Activated T-helper 17 cell treated with anti-CD3 and anti-CD28 coated beads, Interleukin-2, amount 50 U/mL, for 72 hours (primary cell): ENCODE results near the gene AKAIN1. TPM values are rescaled to one million over a fixed set of nuclear protein-coding genes. Genes with fewer than 3 reads are reported as not detected.

Experiments used
- ATAC-seq: fragments of 150-1000 bp; cut with Tn5 transposase; replicated peaks from 2 replicates; pipeline ENCODE4 v1.10.0; 2021; ENCODE audit warnings: mild to moderate bottlenecking, moderate library complexity
- H3K27ac Mint-ChIP-seq: one replicate; pipeline ENCODE4 v1.8.0; 2022; ENCODE audit warnings: mixed read lengths
- H3K27me3 Mint-ChIP-seq: one replicate; pipeline ENCODE4 v1.8.0; 2022; ENCODE audit warnings: mixed read lengths
- H3K36me3 Mint-ChIP-seq: one replicate; pipeline ENCODE4 v1.8.0; 2022; ENCODE audit warnings: low read depth, mild to moderate bottlenecking, mixed read lengths
- H3K4me1 Mint-ChIP-seq: one replicate; pipeline ENCODE4 v1.8.0; 2022; ENCODE audit warnings: mixed read lengths
- H3K4me3 Mint-ChIP-seq: one replicate; pipeline ENCODE4 v1.8.0; 2022; ENCODE audit warnings: mild to moderate bottlenecking, mixed read lengths
- H3K9me3 Mint-ChIP-seq: one replicate; pipeline ENCODE4 v1.8.0; 2022; ENCODE audit warnings: mixed read lengths
- total RNA-seq, 2 donors: library from RNA; stranded (reverse); gene quantifications; one replicate each; pipeline ENCODE4 v1.2.3, GENCODE V29; 2022

Gene AKAIN1
- total RNA-seq, 2 donors from 2014 or later, result not detected

DNA sequence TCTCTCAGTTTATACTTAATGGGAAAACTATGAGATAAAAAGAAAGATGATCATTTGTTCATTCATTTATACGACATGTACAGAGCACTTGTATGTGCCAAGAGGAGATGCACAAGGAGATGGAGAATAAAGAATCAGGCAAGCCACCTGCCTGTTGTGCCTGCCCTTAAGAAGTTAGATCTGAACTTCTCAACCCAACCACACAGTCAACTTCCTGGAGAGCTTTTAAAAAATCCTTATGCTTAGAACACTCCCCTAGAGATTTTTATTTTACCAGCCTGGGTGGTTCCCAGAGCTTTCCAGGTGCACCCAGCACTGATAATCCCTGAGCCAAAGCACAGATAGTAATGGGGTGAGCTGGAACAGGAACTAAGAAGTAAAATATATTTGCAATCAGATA, 18.5 kb downstream of the AKAIN1 start:
- peaks cover 11% of the 10 kb centered on the region for H3K27me3 Mint-ChIP-seq
- no peaks in the 10 kb centered on the region for H3K9me3 Mint-ChIP-seq
- H3K36me3 Mint-ChIP-seq, result no peaks in the 10 kb centered on the region
- H3K27ac Mint-ChIP-seq, result no peak overlapping the region
- no peaks in the 10 kb centered on the region for H3K4me1 Mint-ChIP-seq
- ATAC-seq, result no peak
- H3K4me3 Mint-ChIP-seq, result no peak overlapping the region

- no peak overlapping the region for H3K4me3 Mint-ChIP-seq
- no peak for ATAC-seq
- H3K9me3 Mint-ChIP-seq, result peaks cover 5% of the 10 kb centered on the region
- no peaks in the 10 kb centered on the region for H3K36me3 Mint-ChIP-seq
- peaks cover 10% of the 10 kb centered on the region for H3K27me3 Mint-ChIP-seq
- no peaks in the 10 kb centered on the region for H3K4me1 Mint-ChIP-seq
- no peak overlapping the region for H3K27ac Mint-ChIP-seq
Measured at GRCh38 chr18:5175378-5175777, 21.7 kb downstream of the AKAIN1 start.

DNA sequence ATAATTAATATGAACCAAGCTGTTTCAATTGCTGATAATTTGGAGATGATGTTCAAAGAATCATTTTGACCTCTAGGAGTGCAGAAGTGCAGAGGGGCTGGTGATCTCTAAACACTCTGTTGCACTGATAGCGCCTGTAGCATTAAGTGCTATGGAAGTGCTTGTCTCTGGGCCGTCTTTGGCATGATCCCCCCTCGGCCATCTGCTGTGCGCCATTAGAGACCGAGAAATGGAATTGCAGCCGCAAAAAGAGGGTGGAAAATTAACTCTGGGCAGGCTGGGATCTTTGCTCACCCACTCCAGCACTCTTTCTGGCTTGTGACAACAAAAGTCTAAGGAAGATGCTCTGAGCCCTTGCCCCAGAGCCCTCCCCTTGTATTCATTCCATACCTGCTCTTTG, 23.4 kb downstream of the AKAIN1 start:
- Mint-ChIP-seq H3K4me1 (no peaks in the 10 kb centered on the region), H3K9me3 (peaks cover 5% of the 10 kb centered on the region), H3K36me3 (no peaks in the 10 kb centered on the region), H3K27me3 (peaks cover 6% of the 10 kb centered on the region), H3K27ac (no peak overlapping the region), H3K4me3 (no peak overlapping the region)
- ATAC-seq, result no peak

GRCh38 chr18:5173236-5173635, 23.8 kb downstream of the AKAIN1 start:
- no peak for ATAC-seq

DNA sequence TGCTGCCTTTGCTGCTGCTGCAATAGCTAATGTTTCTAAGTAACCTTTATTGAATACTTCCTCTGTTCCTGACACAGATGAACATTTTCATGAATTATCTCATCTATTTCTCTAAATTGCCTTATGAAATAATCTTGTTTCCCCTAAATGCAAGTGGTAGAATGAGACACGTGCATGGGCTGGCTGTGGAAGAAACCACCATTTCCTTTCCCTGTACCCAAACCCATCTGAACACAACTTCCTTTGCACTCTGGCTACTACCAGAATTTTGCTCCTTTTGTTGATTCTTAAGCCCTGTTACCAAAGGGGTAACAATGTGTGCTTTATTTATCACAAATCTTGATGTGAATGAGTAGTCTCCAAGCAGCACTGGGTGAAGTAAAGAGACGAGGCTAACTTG, 29.2 kb downstream of the AKAIN1 start:
- H3K4me3 Mint-ChIP-seq, result no peak overlapping the region
- H3K27me3 Mint-ChIP-seq, result peaks cover 2% of the 10 kb centered on the region
- peaks cover 5% of the 10 kb centered on the region for H3K9me3 Mint-ChIP-seq
- no peak overlapping the region for H3K27ac Mint-ChIP-seq
- no peaks in the 10 kb centered on the region for H3K36me3 Mint-ChIP-seq
- ATAC-seq, result no peak
- H3K4me1 Mint-ChIP-seq, result peaks cover 10% of the 10 kb centered on the region

More at GRCh38 chr18:5173236-5173635, 23.8 kb downstream of the AKAIN1 start:
- Mint-ChIP-seq H3K9me3 (peaks cover 5% of the 10 kb centered on the region), H3K27ac (no peak overlapping the region), H3K4me3 (no peak overlapping the region), H3K36me3 (no peaks in the 10 kb centered on the region), H3K27me3 (peaks cover 5% of the 10 kb centered on the region), H3K4me1 (no peaks in the 10 kb centered on the region)

GRCh38 chr18:5166606-5167280, 30.3 kb downstream of the AKAIN1 start:
- no peaks in the 10 kb centered on the region for H3K36me3 Mint-ChIP-seq
- H3K9me3 Mint-ChIP-seq, result peaks cover 3% of the 10 kb centered on the region
- H3K4me3 Mint-ChIP-seq, result no peak overlapping the region
- H3K27ac Mint-ChIP-seq, result no peak overlapping the region
- H3K4me1 Mint-ChIP-seq, result peaks cover 10% of the 10 kb centered on the region
- H3K27me3 Mint-ChIP-seq, result peaks cover 2% of the 10 kb centered on the region
- ATAC-seq, result no peak

- peaks cover 10% of the 10 kb centered on the region for H3K4me1 Mint-ChIP-seq
- no peak overlapping the region for H3K27ac Mint-ChIP-seq
- ATAC-seq, result no peak
- H3K9me3 Mint-ChIP-seq, result no peaks in the 10 kb centered on the region
- H3K4me3 Mint-ChIP-seq, result no peak overlapping the region
- H3K36me3 Mint-ChIP-seq, result no peaks in the 10 kb centered on the region
- H3K27me3 Mint-ChIP-seq, result no peaks in the 10 kb centered on the region
Measured at GRCh38 chr18:5164903-5165302, 32.2 kb downstream of the AKAIN1 start.

DNA sequence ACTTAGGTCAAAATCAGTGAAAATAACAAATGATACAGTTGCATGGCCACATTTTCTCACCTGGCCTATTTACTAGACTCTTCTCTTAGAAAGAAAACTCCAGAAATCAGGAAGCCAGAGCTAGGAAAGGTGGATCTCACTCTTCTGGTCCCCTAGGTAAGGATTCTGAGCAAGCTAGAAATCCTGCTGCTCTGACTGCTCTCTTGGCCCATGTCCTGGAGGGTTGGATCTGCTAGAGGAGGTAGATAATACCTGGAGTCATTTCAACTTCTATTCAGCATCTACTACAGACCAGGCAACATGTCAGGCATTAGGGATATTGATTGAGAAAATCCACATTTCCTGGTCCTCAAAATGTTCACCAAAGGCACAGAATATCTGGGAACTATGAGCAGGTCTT, 34.9 kb downstream of the AKAIN1 start:
- Mint-ChIP-seq H3K36me3 (no peaks in the 10 kb centered on the region), H3K27ac (no peak overlapping the region), H3K27me3 (no peaks in the 10 kb centered on the region), H3K4me3 (no peak overlapping the region), H3K9me3 (no peaks in the 10 kb centered on the region), H3K4me1 (peaks cover 5% of the 10 kb centered on the region)
- ATAC-seq, result no peak

DNA sequence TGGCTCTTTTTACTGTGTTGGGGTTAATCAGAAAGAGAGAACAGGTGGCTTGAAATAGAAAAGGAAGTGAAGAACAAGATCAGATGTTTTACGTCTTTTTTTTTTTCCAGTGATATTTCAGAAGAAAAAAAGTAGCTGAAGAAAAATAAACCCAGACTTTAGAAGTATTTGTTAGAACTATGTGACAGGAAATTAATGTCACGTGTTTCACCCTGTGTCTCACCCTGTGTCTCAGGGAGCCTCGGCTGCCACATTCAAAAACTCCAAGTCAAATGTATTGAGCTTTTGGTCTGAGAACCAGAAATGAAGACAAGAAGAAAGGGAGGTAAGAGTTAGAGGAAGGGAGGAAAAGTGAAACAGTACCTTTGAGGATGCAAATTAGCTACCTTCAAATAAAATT, 38.0 kb downstream of the AKAIN1 start:
- no peaks in the 10 kb centered on the region for H3K27me3 Mint-ChIP-seq
- H3K4me1 Mint-ChIP-seq, result no peaks in the 10 kb centered on the region
- no peaks in the 10 kb centered on the region for H3K9me3 Mint-ChIP-seq
- ATAC-seq, result no peak
- H3K27ac Mint-ChIP-seq, result no peak overlapping the region
- no peaks in the 10 kb centered on the region for H3K36me3 Mint-ChIP-seq
- no peak overlapping the region for H3K4me3 Mint-ChIP-seq

- H3K9me3 Mint-ChIP-seq, result no peaks in the 10 kb centered on the region
- H3K4me3 Mint-ChIP-seq, result no peak overlapping the region
- H3K27me3 Mint-ChIP-seq, result no peaks in the 10 kb centered on the region
- H3K27ac Mint-ChIP-seq, result no peak overlapping the region
- H3K36me3 Mint-ChIP-seq, result no peaks in the 10 kb centered on the region
- H3K4me1 Mint-ChIP-seq, result no peaks in the 10 kb centered on the region
- ATAC-seq, result no peak
Measured at GRCh38 chr18:5158587-5158986, 38.5 kb downstream of the AKAIN1 start.

- no peak for ATAC-seq
- no peaks in the 10 kb centered on the region for H3K4me1 Mint-ChIP-seq
- H3K27ac Mint-ChIP-seq, result no peak overlapping the region
- H3K27me3 Mint-ChIP-seq, result no peaks in the 10 kb centered on the region
- H3K9me3 Mint-ChIP-seq, result no peaks in the 10 kb centered on the region
- no peak overlapping the region for H3K4me3 Mint-ChIP-seq
- no peaks in the 10 kb centered on the region for H3K36me3 Mint-ChIP-seq
Measured at GRCh38 chr18:5158172-5158571, 38.9 kb downstream of the AKAIN1 start.

- H3K27ac Mint-ChIP-seq, result no peak overlapping the region
- H3K27me3 Mint-ChIP-seq, result no peaks in the 10 kb centered on the region
- H3K4me1 Mint-ChIP-seq, result no peaks in the 10 kb centered on the region
- no peak overlapping the region for H3K4me3 Mint-ChIP-seq
- no peaks in the 10 kb centered on the region for H3K36me3 Mint-ChIP-seq
- H3K9me3 Mint-ChIP-seq, result no peaks in the 10 kb centered on the region
- ATAC-seq, result no peak
Measured at GRCh38 chr18:5155907-5156287, 41.2 kb downstream of the AKAIN1 start.

GRCh38 chr18:5155218-5155906, 41.7 kb downstream of the AKAIN1 start:
- H3K4me1 Mint-ChIP-seq, result no peaks in the 10 kb centered on the region
- no peaks in the 10 kb centered on the region for H3K36me3 Mint-ChIP-seq
- no peak overlapping the region for H3K4me3 Mint-ChIP-seq
- no peaks in the 10 kb centered on the region for H3K9me3 Mint-ChIP-seq
- H3K27ac Mint-ChIP-seq, result no peak overlapping the region
- no peak for ATAC-seq
- peaks cover 3% of the 10 kb centered on the region for H3K27me3 Mint-ChIP-seq

DNA sequence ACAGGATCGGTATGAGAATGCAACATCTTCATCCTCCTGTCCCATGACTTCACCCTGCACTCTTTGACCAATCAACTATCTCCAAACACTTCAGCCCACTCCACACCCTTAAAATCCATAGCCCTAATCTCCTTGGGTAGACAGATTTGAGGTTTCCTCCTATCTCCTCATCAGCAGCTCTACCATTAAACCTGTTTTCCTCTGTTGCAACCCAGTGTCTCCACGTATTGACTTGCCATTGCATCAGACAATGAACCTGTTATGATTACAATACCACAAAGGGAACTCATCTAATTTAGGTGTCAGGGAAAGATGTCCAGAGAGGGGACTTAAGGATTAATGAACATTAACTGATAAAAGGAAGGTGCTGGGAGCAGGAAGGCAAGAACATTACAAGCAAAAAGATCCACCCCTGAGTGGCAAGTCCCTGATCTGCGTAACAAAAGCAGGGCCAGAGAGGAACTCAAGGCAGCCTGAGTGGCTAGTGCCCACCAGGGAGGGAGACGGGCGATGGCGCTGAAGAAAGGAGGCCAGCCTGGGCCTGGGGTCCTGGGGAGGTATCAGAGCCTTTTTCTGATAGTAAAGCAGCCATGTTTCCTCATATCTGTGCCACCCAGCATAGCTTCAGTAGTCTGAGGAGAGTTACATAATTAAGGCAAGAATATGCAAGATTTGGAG, 44.6 kb downstream of the AKAIN1 start:
- H3K4me1 Mint-ChIP-seq, result no peaks in the 10 kb centered on the region
- no peak for ATAC-seq
- H3K36me3 Mint-ChIP-seq, result no peaks in the 10 kb centered on the region
- H3K27me3 Mint-ChIP-seq, result peaks cover 8% of the 10 kb centered on the region
- H3K27ac Mint-ChIP-seq, result no peak overlapping the region
- H3K4me3 Mint-ChIP-seq, result no peak overlapping the region
- peaks cover 3% of the 10 kb centered on the region for H3K9me3 Mint-ChIP-seq

DNA sequence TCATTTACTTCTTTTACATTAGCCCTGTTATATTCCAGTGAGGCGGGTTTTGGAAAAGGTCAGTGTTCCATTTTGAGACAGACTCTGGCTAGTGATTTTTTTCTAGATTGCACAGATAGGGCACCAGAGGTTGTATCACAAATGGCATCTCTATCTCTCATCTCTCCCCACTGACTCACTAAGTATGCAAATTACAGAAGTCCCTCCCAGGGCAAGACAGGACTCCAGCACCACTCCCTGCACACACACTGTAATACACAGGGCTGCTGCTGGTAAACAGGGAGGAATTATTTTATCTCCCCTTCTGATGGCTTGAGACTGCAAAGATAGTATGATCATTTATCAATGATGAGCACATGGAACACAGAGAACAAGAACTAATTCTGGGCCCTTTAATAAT, 46.2 kb downstream of the AKAIN1 start:
- peaks cover 3% of the 10 kb centered on the region for H3K9me3 Mint-ChIP-seq
- no peak for ATAC-seq
- no peaks in the 10 kb centered on the region for H3K36me3 Mint-ChIP-seq
- peaks cover 8% of the 10 kb centered on the region for H3K27me3 Mint-ChIP-seq
- H3K4me1 Mint-ChIP-seq, result no peaks in the 10 kb centered on the region
- no peak overlapping the region for H3K27ac Mint-ChIP-seq
- no peak overlapping the region for H3K4me3 Mint-ChIP-seq
